ENCODE measurements around the gene SERPINA4. TPM values are rescaled to one million over a fixed set of nuclear protein-coding genes. Genes with fewer than 3 reads are reported as not detected.

SERPINA4 gene
- total RNA-seq: not detected in 2 replicates

GRCh38 chr14:94560751-94561655 lies at the start of gene SERPINA4:
SERPINA4 (plus strand) TSS chr14:94561442; CDS start chr14:94563483, 2,041 bp downstream.

GRCh38 chr14:94581127-94581999 lies 20.1 kb downstream of the SERPINA4 start, which contains the start of gene SERPINA5:
SERPINA5 (plus strand) TSS chr14:94581426; CDS start chr14:94587363, 5,937 bp downstream.

DNA sequence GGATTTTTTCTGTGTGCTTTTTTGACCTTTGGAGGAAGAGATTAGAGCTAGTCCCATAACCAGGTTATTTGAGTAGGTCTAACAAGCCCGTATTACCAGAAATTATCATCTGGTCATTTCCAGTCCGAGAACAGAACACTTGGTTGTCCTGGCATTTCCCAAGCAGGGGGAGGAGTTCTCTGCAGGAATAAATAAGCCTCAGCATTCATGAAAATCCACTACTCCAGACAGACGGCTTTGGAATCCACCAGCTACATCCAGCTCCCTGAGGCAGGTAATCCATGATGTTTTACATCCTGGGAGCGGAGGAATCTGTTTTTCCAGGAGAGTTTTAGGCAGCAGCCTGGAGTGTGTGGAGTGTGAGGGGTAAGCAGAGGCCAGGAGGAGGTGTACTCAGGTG lies 50.9 kb downstream of the SERPINA4 start, which contains the start of gene SERPINA3:
TSS of gene SERPINA3 (plus strand) at position 218 of the 400 bp plus-strand sequence. CDS start 2,051 bp downstream, outside the sequence.

Other genes starting within 250 kb of the SERPINA4 start
- gene SERPINA6, start 238.1 kb upstream of the SERPINA4 start, total RNA-seq: not detected in 2 replicates
- gene SERPINA2, start 194.7 kb upstream of the SERPINA4 start, total RNA-seq: not detected in 2 replicates
- 2.8 and 18.9 TPM in 2 replicates for gene SERPINA1, start 172.8 kb upstream of the SERPINA4 start, total RNA-seq
- gene SERPINA11, start 108.6 kb upstream of the SERPINA4 start, total RNA-seq: not detected in 2 replicates
- gene SERPINA9, start 85.2 kb upstream of the SERPINA4 start, total RNA-seq: not detected in 2 replicates
- gene SERPINA12, start 52.0 kb upstream of the SERPINA4 start, total RNA-seq: not detected in 2 replicates
- gene SERPINA5, start 20.0 kb downstream of the SERPINA4 start, total RNA-seq: not detected in 2 replicates
- 0.57 and 3.8 TPM in 2 replicates for gene SERPINA3, start 50.9 kb downstream of the SERPINA4 start, total RNA-seq
- not detected in 2 replicates for gene GSC, start 208.7 kb downstream of the SERPINA4 start, total RNA-seq

Data from hair follicular keratinocyte (primary cell).